Measurements from ENCODE around the gene ATP7A. TPM values are rescaled to one million over a fixed set of nuclear protein-coding genes. Genes with fewer than 3 reads are reported as not detected.
"Not testable (repeated sequence)": the region's sequence is repeated elsewhere in the genome, so short reads cannot be mapped to it uniquely, and the experiment has no call there.

Gene ATP7A
- 10 to 100 TPM in 1 of 4 donors, 1 to 10 TPM in 3; 1.1 to 13.8 (median 6.3) TPM for total RNA-seq

DNA sequence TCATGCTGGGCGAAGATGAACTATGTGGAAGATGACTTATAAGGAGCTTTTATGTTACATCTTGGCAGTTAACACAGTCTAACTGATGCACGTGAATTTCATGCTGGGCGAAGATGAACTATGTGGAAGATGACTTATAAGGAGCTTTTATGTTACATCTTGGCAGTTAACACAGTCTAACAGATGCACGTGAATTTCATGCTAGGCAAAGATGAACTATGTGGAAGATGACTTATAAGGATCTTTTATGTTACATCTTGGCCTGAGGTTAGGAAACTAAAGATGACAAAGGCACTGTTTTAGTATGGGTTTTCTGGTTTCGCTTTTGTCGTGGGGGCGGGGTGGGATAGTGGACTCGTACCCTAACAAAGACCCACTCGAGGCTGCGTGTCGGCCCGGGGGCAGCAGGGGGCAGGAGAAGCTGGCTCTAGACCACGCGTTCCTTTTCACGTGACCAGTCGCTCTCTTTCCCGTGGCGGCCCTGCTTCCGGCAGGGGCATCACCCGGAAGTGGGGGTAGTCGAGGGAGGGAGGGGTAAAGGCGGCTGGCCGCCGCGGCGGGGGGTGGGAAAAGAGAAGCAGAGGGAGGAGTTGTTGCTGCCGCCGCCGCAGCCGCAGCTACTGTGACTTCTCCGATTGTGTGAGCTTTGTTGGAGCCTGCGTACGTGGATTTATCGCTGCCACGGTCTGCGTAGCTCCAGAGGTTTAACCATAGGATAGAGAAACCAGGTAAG is at the start of gene ATP7A:
Gene ATP7A (plus strand): TSS at position 586 of the 733 bp plus-strand sequence. CDS start 60,949 bp downstream, outside the sequence.
- H3K4me3 ChIP-seq: peak within 1 kb of the TSS; percentile 44 to 53 (median 48)
- no peaks in the 10 kb centered on the region for H3K36me3 ChIP-seq
- DNase-seq: peak; percentile 91
- H3K27me3 ChIP-seq: no peaks in the 10 kb centered on the region
- no peak for TF ChIP-seq EP300 (IDR thresholded peaks at IDR 0.05; ENCODE audit: low read depth)
- peak; percentile 77 for TF ChIP-seq POLR2A (IDR thresholded peaks at IDR 0.05)
- TF ChIP-seq, protein P1, sequence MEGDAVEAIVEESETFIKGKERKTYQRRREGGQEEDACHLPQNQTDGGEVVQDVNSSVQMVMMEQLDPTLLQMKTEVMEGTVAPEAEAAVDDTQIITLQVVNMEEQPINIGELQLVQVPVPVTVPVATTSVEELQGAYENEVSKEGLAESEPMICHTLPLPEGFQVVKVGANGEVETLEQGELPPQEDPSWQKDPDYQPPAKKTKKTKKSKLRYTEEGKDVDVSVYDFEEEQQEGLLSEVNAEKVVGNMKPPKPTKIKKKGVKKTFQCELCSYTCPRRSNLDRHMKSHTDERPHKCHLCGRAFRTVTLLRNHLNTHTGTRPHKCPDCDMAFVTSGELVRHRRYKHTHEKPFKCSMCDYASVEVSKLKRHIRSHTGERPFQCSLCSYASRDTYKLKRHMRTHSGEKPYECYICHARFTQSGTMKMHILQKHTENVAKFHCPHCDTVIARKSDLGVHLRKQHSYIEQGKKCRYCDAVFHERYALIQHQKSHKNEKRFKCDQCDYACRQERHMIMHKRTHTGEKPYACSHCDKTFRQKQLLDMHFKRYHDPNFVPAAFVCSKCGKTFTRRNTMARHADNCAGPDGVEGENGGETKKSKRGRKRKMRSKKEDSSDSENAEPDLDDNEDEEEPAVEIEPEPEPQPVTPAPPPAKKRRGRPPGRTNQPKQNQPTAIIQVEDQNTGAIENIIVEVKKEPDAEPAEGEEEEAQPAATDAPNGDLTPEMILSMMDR (IDR thresholded peaks at IDR 0.05): peak in 4 of 5 experiments; percentile 36 to 70 (median 54)
- peak in 2 of 3 donors; percentile 82 for TF ChIP-seq POLR2AphosphoS5 (IDR thresholded peaks at IDR 0.05)
- peak within 1 kb of the TSS; percentile 83 to 90 (median 88) for H3K27ac ChIP-seq
- 0 to 44% methylated on average over 1 to 35 of the region's 36 CpGs for WGBS, 2 donors (ENCODE audit: low coverage in 1 of 2)
- H3K9me3 ChIP-seq: no peaks in the 10 kb centered on the region
- peaks cover 0 to 10% (median 0%) of the 10 kb centered on the region in 4 donors for H3K4me1 ChIP-seq
- intact Hi-C loops (cut with DNase I; ENCODE audit: low total_unique reads) (no loop called here), in situ Hi-C loops (cut with MboI; ENCODE audit: low pct_ligation_motif_present in 1 of 4, low pct_unique_long_range_greater_than_20kb in 1 of 4, low sequenced_read_pairs in 3 of 4) (loop anchor here in 2 of 4 donors (10.0 to 25.0 kb wide), 2 partner anchors 115 to 202 kb away; partner anchors contain the start of gene PGK1 (in 1 of the 2))

DNA sequence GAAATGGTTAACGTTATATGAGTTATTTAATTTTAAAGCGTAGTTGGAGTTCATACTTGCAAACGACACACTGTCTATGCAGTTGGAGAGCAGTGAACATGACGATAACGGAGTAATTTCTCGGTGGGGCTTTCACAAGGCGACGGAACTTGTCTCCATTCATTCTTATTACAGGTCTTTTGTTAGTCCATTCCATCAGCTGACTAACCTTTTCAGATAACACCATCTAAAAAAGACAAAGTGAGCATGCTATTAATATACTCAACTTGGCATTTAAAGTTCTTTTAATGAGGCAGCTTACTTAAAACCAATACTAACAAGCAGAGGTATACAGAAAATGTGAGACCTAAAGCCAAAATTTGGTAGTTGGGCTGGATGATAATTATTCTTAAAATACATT is 35.1 kb upstream of the ATP7A start:
- in situ Hi-C loops (cut with MboI; ENCODE audit: low pct_ligation_motif_present in 1 of 4, low pct_unique_long_range_greater_than_20kb in 1 of 4, low sequenced_read_pairs in 3 of 4) (loop anchor here in 1 of 4 donors (25.0 kb wide), 1 partner anchor 238 kb away; no protein-coding TSS in a partner anchor), intact Hi-C loops (cut with DNase I; ENCODE audit: low total_unique reads) (no loop called here)
- Histone ChIP-seq H3K27me3 (no peaks in the 10 kb centered on the region), H3K4me3 (no peak overlapping the region), H3K4me1 (no peaks in the 10 kb centered on the region), H3K36me3 (no peaks in the 10 kb centered on the region), H3K9me3 (no peaks in the 10 kb centered on the region), H3K27ac (no peak overlapping the region)
- TF ChIP-seq EP300 (IDR thresholded peaks at IDR 0.05; ENCODE audit: low read depth): no peak
- TF ChIP-seq, protein P1 (IDR thresholded peaks at IDR 0.05): no peak
- no peak for TF ChIP-seq POLR2AphosphoS5 (IDR thresholded peaks at IDR 0.05)
- no peak for TF ChIP-seq POLR2A (IDR thresholded peaks at IDR 0.05)
- WGBS, 2 donors (ENCODE audit: low coverage in 1 of 2): 98% methylated on average over 8 of the region's 8 CpGs; no CpG with 5 or more reads in 1 of the 2 donors
- no peak for DNase-seq

DNA sequence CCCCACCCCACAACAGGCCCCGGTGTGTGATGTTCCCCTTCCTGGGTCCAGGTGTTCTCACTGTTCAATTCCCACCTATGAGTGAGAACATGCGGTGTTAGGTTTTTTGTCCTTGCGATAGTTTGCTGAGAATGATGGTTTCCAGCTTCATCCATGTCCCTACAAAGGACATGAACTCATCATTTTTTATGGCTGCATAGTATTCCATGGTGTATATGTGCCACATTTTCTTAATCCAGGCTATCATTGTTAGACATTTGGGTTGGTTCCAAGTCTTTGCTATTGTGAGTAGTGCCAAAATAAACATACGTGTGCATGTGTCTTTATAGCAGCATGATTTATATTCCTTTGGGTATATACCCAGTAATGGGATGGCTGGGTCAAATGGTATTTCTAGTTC is 29.1 kb upstream of the ATP7A start:
- H3K36me3 ChIP-seq; intact Hi-C loops (cut with DNase I; ENCODE audit: low total_unique reads); DNase-seq; H3K9me3 ChIP-seq; H3K27ac ChIP-seq; H3K27me3 ChIP-seq; H3K4me3 ChIP-seq; H3K4me1 ChIP-seq: not testable (repeated sequence)
- WGBS, 2 donors (ENCODE audit: low coverage in 1 of 2): 84% methylated on average over 4 of the region's 4 CpGs; no CpG with 5 or more reads in 1 of the 2 donors
- in situ Hi-C loops (cut with MboI; ENCODE audit: low pct_ligation_motif_present in 1 of 4, low pct_unique_long_range_greater_than_20kb in 1 of 4, low sequenced_read_pairs in 3 of 4): loop anchor here in 1 of 4 donors (25.0 kb wide), 1 partner anchor 244 kb away; no protein-coding TSS in a partner anchor

DNA sequence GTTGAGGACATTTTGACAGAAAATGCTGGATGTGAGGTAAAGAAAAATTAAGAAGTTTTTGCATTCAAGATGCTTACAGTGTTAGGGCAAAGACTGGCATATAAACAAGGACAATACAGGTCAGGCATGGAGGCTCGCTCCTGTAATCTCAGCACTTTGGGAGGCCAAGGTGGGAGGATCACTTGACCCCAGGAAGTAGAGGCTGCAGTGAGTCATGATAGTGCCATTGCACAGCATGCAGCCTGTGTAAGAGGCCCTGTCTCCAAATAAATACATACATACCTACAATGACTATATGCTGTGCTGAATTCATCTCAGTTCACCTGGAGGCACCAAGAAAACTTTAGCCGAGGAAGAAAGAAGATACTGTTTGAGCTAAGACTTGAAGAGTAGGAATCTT is 17.6 kb upstream of the ATP7A start:
- intact Hi-C loops (cut with DNase I; ENCODE audit: low total_unique reads) (no loop called here), in situ Hi-C loops (cut with MboI; ENCODE audit: low pct_ligation_motif_present in 1 of 4, low pct_unique_long_range_greater_than_20kb in 1 of 4, low sequenced_read_pairs in 3 of 4) (loop anchor here in 1 of 4 donors (10.0 to 25.0 kb wide), 2 partner anchors 108 to 256 kb away; partner anchors contain the start of gene ATRX)
- Histone ChIP-seq H3K27me3 (no peaks in the 10 kb centered on the region), H3K4me3 (no peak overlapping the region), H3K36me3 (no peaks in the 10 kb centered on the region), H3K9me3 (no peaks in the 10 kb centered on the region), H3K27ac (no peak overlapping the region), H3K4me1 (peaks cover 0 to 15% (median 4%) of the 10 kb centered on the region in 4 donors)
- WGBS, 2 donors (ENCODE audit: low coverage in 1 of 2): 88% methylated on average over 2 of the region's 2 CpGs; no CpG with 5 or more reads in 1 of the 2 donors
- DNase-seq: no peak
- TF ChIP-seq EP300 (IDR thresholded peaks at IDR 0.05; ENCODE audit: low read depth) (no peak), POLR2A (IDR thresholded peaks at IDR 0.05) (no peak)

DNA sequence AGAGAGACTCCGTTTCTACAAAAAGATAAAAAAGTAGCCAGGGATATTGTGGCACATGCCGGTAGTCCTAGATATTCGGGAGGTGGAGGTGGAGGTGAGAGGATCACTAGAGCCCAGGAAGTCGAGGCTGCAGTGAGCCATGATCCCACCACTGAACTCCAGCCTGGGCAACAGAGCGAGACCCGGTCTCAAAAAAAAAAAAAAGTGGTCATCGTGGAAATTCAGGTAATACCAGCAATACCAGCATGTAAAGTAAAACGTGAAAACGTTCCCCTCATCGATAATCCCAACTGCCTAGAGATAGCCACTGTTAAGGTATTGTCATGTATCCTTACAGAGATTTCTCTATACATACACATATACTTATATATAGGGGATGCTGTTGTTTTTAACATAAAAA is 16.8 kb upstream of the ATP7A start:
- Histone ChIP-seq H3K4me1 (peaks cover 0 to 15% (median 4%) of the 10 kb centered on the region in 4 donors), H3K36me3 (no peaks in the 10 kb centered on the region), H3K27ac (peak overlapping the region in 2 of 4 donors; percentile 97 to 98), H3K4me3 (peak overlapping the region in 1 of 4 donors; percentile 77), H3K9me3 (no peaks in the 10 kb centered on the region), H3K27me3 (no peaks in the 10 kb centered on the region)
- no peak for DNase-seq
- intact Hi-C loops (cut with DNase I; ENCODE audit: low total_unique reads): no loop called here
- in situ Hi-C loops (cut with MboI; ENCODE audit: low pct_ligation_motif_present in 1 of 4, low pct_unique_long_range_greater_than_20kb in 1 of 4, low sequenced_read_pairs in 3 of 4): loop anchor here in 1 of 4 donors (10.0 to 25.0 kb wide), 2 partner anchors 109 to 256 kb away; partner anchors contain the start of gene ATRX
- WGBS, 2 donors (ENCODE audit: low coverage in 1 of 2): 77% methylated on average over 7 to 10 of the region's 10 CpGs
- TF ChIP-seq EP300 (IDR thresholded peaks at IDR 0.05; ENCODE audit: low read depth): no peak

Data from transverse colon (tissue), 4 donors.